Natural killer cell (primary cell): ENCODE data around the gene AKAP6. TPM values are rescaled to one million over a fixed set of nuclear protein-coding genes. Genes with fewer than 3 reads are reported as not detected.

Source experiments
- ATAC-seq, 3 donors: fragments of 150-1000 bp in 2 of 3; fragments of 200-7000 bp in 1 of 3; cut with Tn5 transposase; 1 replicate in 1 of 3; 2 replicates in 2 of 3; pipeline ENCODE4 v1.10.0; 2021; ENCODE audit warnings: mild to moderate bottlenecking in 2 of 3, moderate library complexity in 2 of 3
- DNase-seq, 2 donors: peaks; one replicate each; pipeline versions ENCODE4 v3.0.0 to v3.0.0-alpha.2; 2013 to 2021; ENCODE audit warnings: mixed read lengths in 1 of 2
- H3K27ac ChIP-seq: one replicate; pipeline ENCODE4 v1.5.1; 2013; ENCODE audit warnings: mild to moderate bottlenecking, low read length
- H3K27me3 ChIP-seq: one replicate; pipeline ENCODE4 v1.6.1; 2013; ENCODE audit warnings: low read length; ENCODE audit not compliant: control insufficient read depth, insufficient read depth
- H3K36me3 ChIP-seq: one replicate; pipeline ENCODE4 v1.6.1; 2013; ENCODE audit warnings: low read length; ENCODE audit not compliant: control insufficient read depth, insufficient read depth
- H3K4me1 ChIP-seq: one replicate; pipeline ENCODE4 v1.6.1; 2013; ENCODE audit warnings: low read length; ENCODE audit not compliant: control insufficient read depth, insufficient read depth
- H3K4me3 ChIP-seq: one replicate; pipeline ENCODE4 v1.5.1; 2013; ENCODE audit warnings: low read length
- H3K9me3 ChIP-seq: one replicate; pipeline ENCODE4 v1.6.1; 2013; ENCODE audit warnings: low read length; ENCODE audit not compliant: control insufficient read depth, insufficient read depth
- H3K27ac Mint-ChIP-seq, 2 donors: one replicate each; pipeline ENCODE4 v1.8.0; 2022; ENCODE audit warnings: mild to moderate bottlenecking in 2 of 2, mixed read lengths in 2 of 2, moderate library complexity in 1 of 2
- H3K27me3 Mint-ChIP-seq, 2 donors: one replicate each; pipeline ENCODE4 v1.8.0; 2022; ENCODE audit warnings: low read depth in 2 of 2, mixed read lengths in 2 of 2
- H3K36me3 Mint-ChIP-seq: one replicate; pipeline ENCODE4 v1.8.0; 2022; ENCODE audit warnings: mixed read lengths
- H3K4me1 Mint-ChIP-seq, 2 donors: one replicate each; pipeline ENCODE4 v1.8.0; 2022; ENCODE audit warnings: mixed read lengths in 2 of 2
- H3K4me3 Mint-ChIP-seq: one replicate; pipeline ENCODE4 v1.8.0; 2022; ENCODE audit warnings: mild to moderate bottlenecking, moderate library complexity, mixed read lengths
- H3K9me3 Mint-ChIP-seq, 2 donors: one replicate each; pipeline ENCODE4 v1.8.0; 2022; ENCODE audit warnings: mixed read lengths in 2 of 2
- WGBS: methylation state at CpG from one replicate; pipeline ENCODE4 v1.1.7; 2013; ENCODE audit warnings: missing lambda C conversion rate; ENCODE audit not compliant: insufficient coverage; 5-methylcytosine and 5-hydroxymethylcytosine counted together
- intact Hi-C: fragments of 100-400 bp; cut with micrococcal nuclease; formaldehyde crosslinking; loops from one replicate; pipeline ENCODE4 v1.14.2; 2022
- total RNA-seq, 4 donors: library from RNA; stranded (reverse); fragments of 120-200 nt in 1 of 4; gene quantifications; one replicate each; pipeline versions ENCODE4 v1.2.3 to v1.2.4, GENCODE V29; 2013 to 2022
- TF ChIP-seq, protein P1 (sequence below): fragments of 200-600 bp; IDR thresholded peaks from one replicate; pipeline ENCODE4 v1.8.0; 2022; ENCODE audit warnings: antibody characterized with exemption

AKAP6 gene
- total RNA-seq, 3 donors from 2014 or later (not counting 1 experiment from before 2014, with no cell fraction given): 0.21 to 1.3 (median 0.80) TPM

DNA sequence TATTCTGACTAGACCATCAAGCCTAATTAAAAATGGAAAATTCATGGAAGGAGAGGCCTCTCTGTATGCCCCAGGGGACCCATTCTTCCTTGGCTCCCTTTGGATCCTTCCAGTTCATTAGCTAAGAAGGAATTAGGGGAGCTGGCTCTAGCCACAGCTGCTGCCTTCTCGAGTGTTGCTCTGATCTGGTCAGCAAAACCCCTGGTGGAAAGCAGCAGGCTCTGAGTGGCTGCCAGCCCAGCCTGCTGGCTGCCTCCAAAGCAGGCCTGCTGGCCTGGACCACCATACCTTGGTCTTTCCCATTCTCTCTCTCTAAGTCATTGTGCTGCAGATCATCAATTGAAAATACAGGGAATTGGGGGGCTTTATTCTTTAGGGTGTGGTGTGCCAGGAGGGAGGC, 29.0 kb upstream of the AKAP6 start:
- no peaks in the 10 kb centered on the region for H3K9me3 Mint-ChIP-seq
- H3K27me3 ChIP-seq: no peaks in the 10 kb centered on the region
- H3K36me3 Mint-ChIP-seq: no peaks in the 10 kb centered on the region
- H3K4me3 ChIP-seq: no peak overlapping the region
- H3K4me3 Mint-ChIP-seq: no peak overlapping the region
- no peak for DNase-seq
- TF ChIP-seq, protein P1, sequence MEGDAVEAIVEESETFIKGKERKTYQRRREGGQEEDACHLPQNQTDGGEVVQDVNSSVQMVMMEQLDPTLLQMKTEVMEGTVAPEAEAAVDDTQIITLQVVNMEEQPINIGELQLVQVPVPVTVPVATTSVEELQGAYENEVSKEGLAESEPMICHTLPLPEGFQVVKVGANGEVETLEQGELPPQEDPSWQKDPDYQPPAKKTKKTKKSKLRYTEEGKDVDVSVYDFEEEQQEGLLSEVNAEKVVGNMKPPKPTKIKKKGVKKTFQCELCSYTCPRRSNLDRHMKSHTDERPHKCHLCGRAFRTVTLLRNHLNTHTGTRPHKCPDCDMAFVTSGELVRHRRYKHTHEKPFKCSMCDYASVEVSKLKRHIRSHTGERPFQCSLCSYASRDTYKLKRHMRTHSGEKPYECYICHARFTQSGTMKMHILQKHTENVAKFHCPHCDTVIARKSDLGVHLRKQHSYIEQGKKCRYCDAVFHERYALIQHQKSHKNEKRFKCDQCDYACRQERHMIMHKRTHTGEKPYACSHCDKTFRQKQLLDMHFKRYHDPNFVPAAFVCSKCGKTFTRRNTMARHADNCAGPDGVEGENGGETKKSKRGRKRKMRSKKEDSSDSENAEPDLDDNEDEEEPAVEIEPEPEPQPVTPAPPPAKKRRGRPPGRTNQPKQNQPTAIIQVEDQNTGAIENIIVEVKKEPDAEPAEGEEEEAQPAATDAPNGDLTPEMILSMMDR: no peak
- no peaks in the 10 kb centered on the region for H3K4me1 Mint-ChIP-seq
- WGBS: 65% methylated on average over 1 of the region's 1 CpG
- H3K27ac ChIP-seq: no peak overlapping the region
- no peaks in the 10 kb centered on the region for H3K9me3 ChIP-seq
- H3K27me3 Mint-ChIP-seq: peaks cover 0 to 4% of the 10 kb centered on the region in 2 donors
- H3K4me1 ChIP-seq: no peaks in the 10 kb centered on the region
- H3K27ac Mint-ChIP-seq: no peak overlapping the region
- intact Hi-C loops: no loop called here
- no peaks in the 10 kb centered on the region for H3K36me3 ChIP-seq
- ATAC-seq: no peak

DNA sequence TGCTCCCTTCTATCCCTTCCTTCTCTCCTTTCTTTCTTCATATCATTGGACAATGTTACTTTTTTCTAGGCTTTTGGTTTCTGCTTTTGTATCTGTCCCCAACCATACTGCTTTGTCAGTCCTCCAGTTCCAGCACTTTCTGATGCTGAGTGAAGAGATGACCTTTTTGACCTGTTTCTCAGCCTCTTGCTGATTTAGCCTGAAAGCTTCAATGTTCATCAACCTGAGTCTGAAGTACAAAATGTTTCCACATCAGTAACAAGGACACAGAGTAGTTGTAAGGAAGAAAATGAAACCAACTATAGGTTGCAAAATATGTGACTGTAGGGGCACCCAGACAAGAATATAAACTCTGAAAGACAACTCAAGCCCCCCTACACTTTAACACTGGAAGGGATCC, 25.2 kb upstream of the AKAP6 start:
- H3K27ac Mint-ChIP-seq: no peak overlapping the region
- no peak for DNase-seq
- H3K27ac ChIP-seq: no peak overlapping the region
- no peaks in the 10 kb centered on the region for H3K9me3 Mint-ChIP-seq
- TF ChIP-seq, protein P1: no peak
- no peaks in the 10 kb centered on the region for H3K36me3 ChIP-seq
- no peaks in the 10 kb centered on the region for H3K9me3 ChIP-seq
- intact Hi-C loops: no loop called here
- H3K27me3 ChIP-seq: no peaks in the 10 kb centered on the region
- no peak overlapping the region for H3K4me3 ChIP-seq
- H3K36me3 Mint-ChIP-seq: no peaks in the 10 kb centered on the region
- ATAC-seq: no peak
- no peaks in the 10 kb centered on the region for H3K4me1 Mint-ChIP-seq
- peaks cover 0 to 6% of the 10 kb centered on the region in 2 donors for H3K27me3 Mint-ChIP-seq
- H3K4me1 ChIP-seq: no peaks in the 10 kb centered on the region
- H3K4me3 Mint-ChIP-seq: no peak overlapping the region

DNA sequence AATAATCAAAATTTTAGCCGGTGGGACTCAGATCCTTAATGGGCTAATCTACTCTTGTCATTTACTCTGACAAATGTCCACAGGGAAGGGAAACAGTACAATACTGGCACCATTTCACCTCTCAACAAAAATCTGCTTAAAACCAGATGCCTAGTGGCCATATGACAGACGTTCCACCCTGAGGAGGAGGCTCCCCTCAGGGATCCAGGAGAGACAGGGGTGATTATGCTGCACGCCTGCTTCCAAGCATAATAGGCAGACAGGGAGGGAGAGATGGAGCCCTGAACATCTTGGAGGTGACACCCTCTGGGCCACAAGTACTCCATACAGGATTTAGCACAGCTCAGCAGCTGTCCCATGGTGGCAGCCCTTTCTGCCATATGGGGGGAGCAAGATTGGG, 24.8 kb upstream of the AKAP6 start:
- no peaks in the 10 kb centered on the region for H3K27me3 ChIP-seq
- no peaks in the 10 kb centered on the region for H3K4me1 ChIP-seq
- DNase-seq (no peak), ATAC-seq (no peak)
- TF ChIP-seq, protein P1: no peak
- no peaks in the 10 kb centered on the region for H3K9me3 ChIP-seq
- no peaks in the 10 kb centered on the region for H3K4me1 Mint-ChIP-seq
- H3K4me3 ChIP-seq: no peak overlapping the region
- H3K27ac ChIP-seq: no peak overlapping the region
- intact Hi-C loops: no loop called here
- H3K4me3 Mint-ChIP-seq: no peak overlapping the region
- no peaks in the 10 kb centered on the region for H3K36me3 Mint-ChIP-seq
- H3K36me3 ChIP-seq: no peaks in the 10 kb centered on the region
- WGBS: 83% methylated on average over 3 of the region's 3 CpGs
- peaks cover 0 to 8% of the 10 kb centered on the region in 2 donors for H3K27me3 Mint-ChIP-seq
- H3K9me3 Mint-ChIP-seq: no peaks in the 10 kb centered on the region
- no peak overlapping the region for H3K27ac Mint-ChIP-seq

DNA sequence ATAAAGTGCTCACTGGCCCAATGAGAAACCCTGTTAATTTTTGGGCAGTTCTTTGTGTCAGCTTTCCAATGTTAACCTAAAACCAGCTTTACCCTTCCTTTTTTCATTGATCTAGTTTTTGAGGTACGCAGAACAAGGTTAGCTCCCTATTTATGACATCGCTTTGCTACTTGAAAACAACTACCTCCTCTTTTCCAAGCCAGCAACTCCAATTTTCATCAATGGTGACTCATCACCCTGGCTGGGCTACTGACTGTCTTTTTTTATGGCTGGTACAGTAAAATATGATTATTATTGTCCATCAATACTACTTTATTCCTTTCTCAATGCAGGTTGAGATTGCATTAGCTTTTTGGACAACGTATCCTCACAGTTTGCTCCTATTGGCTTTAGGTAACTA, 22.5 kb upstream of the AKAP6 start:
- intact Hi-C loops: no loop called here
- Histone ChIP-seq H3K4me1 (no peaks in the 10 kb centered on the region), H3K4me3 (no peak overlapping the region), H3K27ac (no peak overlapping the region), H3K36me3 (no peaks in the 10 kb centered on the region), H3K9me3 (no peaks in the 10 kb centered on the region), H3K27me3 (no peaks in the 10 kb centered on the region)
- DNase-seq: no peak
- Mint-ChIP-seq H3K36me3 (no peaks in the 10 kb centered on the region), H3K27me3 (peaks cover 0 to 8% of the 10 kb centered on the region in 2 donors), H3K9me3 (no peaks in the 10 kb centered on the region), H3K27ac (no peak overlapping the region), H3K4me3 (no peak overlapping the region), H3K4me1 (no peaks in the 10 kb centered on the region)
- TF ChIP-seq, protein P1: no peak
- WGBS: 97% methylated on average over 3 of the region's 3 CpGs
- ATAC-seq: no peak
